IPS DF 6.9 (cell line): ENCODE data around the gene MBD5.

ENCODE experiments used
- DNase-seq: peaks from one replicate; pipeline ENCODE4 v3.0.0-alpha.2; 2013; ENCODE audit warnings: low read depth, low spot score
- H3K27ac ChIP-seq: one replicate; pipeline ENCODE4 v1.5.1; 2013; ENCODE audit warnings: low read length, control low read depth
- H3K27me3 ChIP-seq: 2 replicates; pipeline ENCODE4 v1.6.1; 2013; ENCODE audit warnings: mild to moderate bottlenecking, low read length; ENCODE audit not compliant: control insufficient read depth, insufficient read depth
- H3K36me3 ChIP-seq: 2 replicates; pipeline ENCODE4 v1.6.1; 2013; ENCODE audit warnings: low read length; ENCODE audit not compliant: control insufficient read depth, insufficient read depth
- H3K4me1 ChIP-seq: 2 replicates; pipeline ENCODE4 v1.6.1; 2013; ENCODE audit warnings: low read length; ENCODE audit not compliant: control insufficient read depth, insufficient read depth
- H3K4me3 ChIP-seq: 2 replicates; pipeline ENCODE4 v1.5.1; 2013; ENCODE audit warnings: mild to moderate bottlenecking, low read length
- H3K9me3 ChIP-seq: 2 replicates; pipeline ENCODE4 v1.6.1; 2013; ENCODE audit warnings: low read length, inconsistent platforms; ENCODE audit not compliant: control insufficient read depth, insufficient read depth
- WGBS: extraction: QIAGEN DNeasy Blood & Tissue Kit; methylation state at CpG from one replicate; pipeline ENCODE4 v1.1.7; 2013; ENCODE audit warnings: mixed read lengths, missing lambda C conversion rate; ENCODE audit not compliant: insufficient read length, insufficient coverage; 5-methylcytosine and 5-hydroxymethylcytosine counted together

The MBD5 gene

DNA sequence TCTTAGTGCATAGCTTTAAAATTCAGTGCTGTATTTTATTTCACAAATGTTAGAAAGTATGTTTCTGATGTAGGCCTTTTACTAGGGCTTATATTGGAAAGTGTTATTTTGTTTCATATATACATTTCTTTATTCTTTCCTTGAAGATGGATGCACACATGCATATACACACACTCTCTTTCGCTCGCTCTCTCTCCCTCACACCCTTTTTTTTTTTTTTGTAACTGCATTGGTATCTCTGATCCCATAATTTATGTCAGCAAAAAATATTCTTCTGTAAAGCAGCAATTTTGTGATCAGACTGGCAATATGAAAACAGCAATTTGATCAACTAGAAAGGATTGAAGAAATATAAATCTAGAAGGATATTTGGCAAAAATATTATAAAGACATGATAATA, 2.0 kb downstream of the MBD5 start:
- WGBS: no CpG with 5 or more reads among the region's 2 CpGs
- H3K4me3 ChIP-seq: no peak overlapping the region
- no peak for DNase-seq
- H3K27me3 ChIP-seq: no peaks in the 10 kb centered on the region
- H3K4me1 ChIP-seq: no peaks in the 10 kb centered on the region
- no peaks in the 10 kb centered on the region for H3K9me3 ChIP-seq
- no peaks in the 10 kb centered on the region for H3K36me3 ChIP-seq
- no peak overlapping the region for H3K27ac ChIP-seq

DNA sequence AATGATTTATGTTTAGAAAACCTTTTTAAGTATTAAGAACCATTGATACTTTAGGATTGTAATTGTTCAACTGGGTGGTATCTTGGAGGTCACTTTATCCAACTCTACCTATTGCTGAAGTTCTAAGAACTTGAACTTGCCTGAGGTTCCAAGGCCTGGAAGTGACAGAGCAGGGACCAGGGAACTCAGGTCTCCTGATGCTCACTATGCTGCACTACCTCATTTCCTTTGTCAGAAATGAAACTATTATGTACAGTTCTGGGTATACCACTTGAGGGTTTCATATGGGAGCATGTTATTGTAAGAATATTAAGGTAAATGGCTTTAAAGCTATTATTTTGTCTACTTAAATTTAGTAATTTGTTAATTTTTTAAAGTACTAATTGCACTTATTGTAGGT, 3.0 kb downstream of the MBD5 start:
- H3K4me3 ChIP-seq: no peak overlapping the region
- H3K9me3 ChIP-seq: no peaks in the 10 kb centered on the region
- no peak for DNase-seq

DNA sequence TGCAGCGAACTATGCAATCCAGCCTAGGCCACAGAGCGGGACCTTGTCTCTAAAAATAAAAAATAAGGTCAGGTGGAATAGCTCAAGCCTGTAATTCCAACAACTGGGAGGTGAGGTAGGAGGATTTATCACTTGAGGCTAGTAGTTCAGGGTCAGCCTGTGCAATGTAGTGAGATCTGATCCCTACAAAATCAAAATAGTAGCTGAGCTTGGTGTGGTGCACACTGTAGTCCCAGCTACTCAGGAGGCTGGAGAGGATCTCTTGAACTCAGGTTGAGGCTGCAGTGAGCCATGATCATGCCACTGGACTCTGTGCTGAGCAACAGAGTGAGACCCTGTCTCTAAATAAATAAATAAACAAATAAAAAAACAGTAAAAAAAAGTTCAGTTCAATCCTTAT, 5.7 kb downstream of the MBD5 start:
- Histone ChIP-seq H3K27me3 (no peaks in the 10 kb centered on the region), H3K27ac (no peak overlapping the region), H3K4me1 (no peaks in the 10 kb centered on the region), H3K4me3 (no peak overlapping the region), H3K36me3 (no peaks in the 10 kb centered on the region), H3K9me3 (no peaks in the 10 kb centered on the region)
- DNase-seq: no peak
- whole genome bisulfite sequencing: no CpG with 5 or more reads among the region's 2 CpGs

More for the DNA sequence above, 3.0 kb downstream of the MBD5 start:
- H3K27me3 ChIP-seq: no peaks in the 10 kb centered on the region
- H3K4me1 ChIP-seq: no peaks in the 10 kb centered on the region
- no peaks in the 10 kb centered on the region for H3K36me3 ChIP-seq
- H3K27ac ChIP-seq: no peak overlapping the region

DNA sequence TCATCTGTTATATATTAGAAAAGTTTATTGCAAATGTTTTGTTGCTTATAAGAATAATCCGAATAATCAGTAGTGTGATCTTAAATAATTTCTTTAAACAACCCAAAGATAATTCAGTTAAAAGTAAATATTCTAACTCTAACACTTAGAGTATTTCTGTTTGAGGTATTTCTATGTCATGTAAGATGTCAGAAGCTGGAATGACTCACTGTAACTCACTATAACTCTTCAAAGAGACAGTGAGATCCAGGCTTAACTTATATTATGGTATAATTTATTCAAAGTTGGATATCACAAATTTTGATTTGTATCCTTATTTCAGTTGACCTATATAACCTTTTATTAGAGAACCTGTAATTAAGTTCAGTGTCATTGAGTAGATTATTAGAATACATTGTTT, 6.9 kb downstream of the MBD5 start:
- H3K27me3 ChIP-seq: no peaks in the 10 kb centered on the region
- no CpG with 5 or more reads among the region's 1 CpG for WGBS
- no peak for DNase-seq
- no peaks in the 10 kb centered on the region for H3K4me1 ChIP-seq
- no peak overlapping the region for H3K4me3 ChIP-seq
- no peaks in the 10 kb centered on the region for H3K9me3 ChIP-seq
- H3K27ac ChIP-seq: no peak overlapping the region
- no peaks in the 10 kb centered on the region for H3K36me3 ChIP-seq

DNA sequence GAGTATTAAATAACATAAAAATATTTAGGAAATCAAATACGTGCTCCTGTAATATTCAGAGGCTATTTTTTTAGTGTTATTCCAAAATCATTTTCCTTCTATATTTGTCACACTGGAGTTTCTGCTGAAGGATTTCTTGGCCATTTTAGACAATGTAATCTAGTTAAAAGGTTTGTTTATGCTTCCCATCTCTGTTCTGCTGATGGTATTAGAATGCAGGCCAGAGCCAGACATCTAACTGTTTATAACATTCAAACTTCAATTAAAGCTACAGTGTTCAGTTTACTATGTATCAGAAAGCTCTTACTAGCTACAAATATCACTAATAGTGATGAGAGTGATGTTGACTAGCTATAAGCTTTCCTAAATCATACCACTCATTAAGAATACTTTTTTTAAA, 7.9 kb downstream of the MBD5 start:
- Histone ChIP-seq H3K4me3 (no peak overlapping the region), H3K36me3 (no peaks in the 10 kb centered on the region), H3K9me3 (no peaks in the 10 kb centered on the region), H3K27ac (no peak overlapping the region), H3K27me3 (no peaks in the 10 kb centered on the region), H3K4me1 (no peaks in the 10 kb centered on the region)
- no CpG with 5 or more reads among the region's 1 CpG for WGBS
- DNase-seq: no peak

DNA sequence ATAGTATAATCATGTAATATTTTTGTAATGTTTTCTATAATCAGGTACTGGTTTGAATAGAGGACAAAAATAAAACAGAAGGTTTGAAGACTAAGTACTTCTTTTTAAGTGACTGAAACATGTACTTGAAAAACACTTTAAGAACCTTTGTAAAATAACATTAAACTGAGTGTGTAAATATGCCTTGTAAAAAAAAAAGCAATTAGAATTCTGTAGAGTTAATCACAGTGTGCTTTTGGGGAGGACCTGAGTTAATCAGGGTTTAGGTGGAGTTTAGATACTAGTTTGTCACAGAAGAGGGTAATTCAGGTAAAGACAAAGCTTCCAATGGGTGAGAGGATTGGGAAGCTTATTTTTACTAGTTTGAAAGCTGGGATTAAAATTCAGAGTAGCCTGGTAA, 10.3 kb downstream of the MBD5 start:
- no peaks in the 10 kb centered on the region for H3K4me1 ChIP-seq

GRCh38 chr2:148032215-148032614, 11.3 kb downstream of the MBD5 start:
- Histone ChIP-seq H3K9me3 (no peaks in the 10 kb centered on the region), H3K36me3 (no peaks in the 10 kb centered on the region), H3K4me1 (no peaks in the 10 kb centered on the region), H3K27ac (no peak overlapping the region), H3K27me3 (no peaks in the 10 kb centered on the region), H3K4me3 (no peak overlapping the region)
- DNase-seq: no peak
- 100% methylated on average over 2 of the region's 4 CpGs for WGBS

More for the DNA sequence above, 10.3 kb downstream of the MBD5 start:
- no peaks in the 10 kb centered on the region for H3K27me3 ChIP-seq
- DNase-seq: no peak
- H3K9me3 ChIP-seq: no peaks in the 10 kb centered on the region
- H3K4me3 ChIP-seq: no peak overlapping the region
- H3K27ac ChIP-seq: no peak overlapping the region
- no peaks in the 10 kb centered on the region for H3K36me3 ChIP-seq

- H3K36me3 ChIP-seq: no peaks in the 10 kb centered on the region
- H3K9me3 ChIP-seq: no peaks in the 10 kb centered on the region
- no CpG with 5 or more reads among the region's 1 CpG for WGBS
- DNase-seq: no peak
- no peak overlapping the region for H3K4me3 ChIP-seq
- H3K27me3 ChIP-seq: no peaks in the 10 kb centered on the region
- H3K4me1 ChIP-seq: no peaks in the 10 kb centered on the region
- H3K27ac ChIP-seq: no peak overlapping the region
Measured at GRCh38 chr2:148039783-148040182, 18.9 kb downstream of the MBD5 start.

- Histone ChIP-seq H3K9me3 (no peaks in the 10 kb centered on the region), H3K36me3 (no peaks in the 10 kb centered on the region), H3K4me3 (no peak overlapping the region), H3K4me1 (no peaks in the 10 kb centered on the region), H3K27me3 (no peaks in the 10 kb centered on the region), H3K27ac (no peak overlapping the region)
- no peak for DNase-seq
- no CpG with 5 or more reads among the region's 2 CpGs for WGBS
Measured at GRCh38 chr2:148042219-148042618, 21.3 kb downstream of the MBD5 start.

GRCh38 chr2:148044322-148044721, 23.4 kb downstream of the MBD5 start:
- no peaks in the 10 kb centered on the region for H3K27me3 ChIP-seq
- no CpG with 5 or more reads among the region's 2 CpGs for WGBS
- H3K4me1 ChIP-seq: no peaks in the 10 kb centered on the region
- H3K27ac ChIP-seq: no peak overlapping the region
- no peak overlapping the region for H3K4me3 ChIP-seq
- no peaks in the 10 kb centered on the region for H3K36me3 ChIP-seq
- no peak for DNase-seq
- H3K9me3 ChIP-seq: no peaks in the 10 kb centered on the region

DNA sequence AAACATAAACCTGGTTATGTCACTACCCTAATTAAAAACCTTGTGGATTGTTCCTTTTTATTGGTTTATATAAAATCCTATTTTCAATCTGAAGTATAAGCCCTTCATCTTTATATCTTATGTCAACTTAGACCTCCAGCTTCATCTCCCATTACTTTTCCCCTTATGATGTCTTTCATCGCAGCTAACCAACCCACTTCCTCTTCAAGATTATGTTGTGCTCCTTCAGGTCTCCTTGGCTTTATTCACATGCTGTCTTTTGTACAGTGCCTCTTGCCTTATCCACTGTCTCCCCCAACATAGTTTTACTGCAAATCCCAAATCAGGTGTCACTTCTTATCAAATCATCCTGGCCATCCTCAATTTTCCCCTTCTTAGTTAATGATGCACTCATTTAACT, 25.9 kb downstream of the MBD5 start:
- WGBS: no CpG with 5 or more reads among the region's 1 CpG
- Histone ChIP-seq H3K9me3 (no peaks in the 10 kb centered on the region), H3K27ac (no peak overlapping the region), H3K36me3 (no peaks in the 10 kb centered on the region), H3K27me3 (no peaks in the 10 kb centered on the region), H3K4me1 (no peaks in the 10 kb centered on the region), H3K4me3 (no peak overlapping the region)
- no peak for DNase-seq
